HG03565 (cell line): ENCODE results near the gene ZDHHC12.

Experiments
- ATAC-seq: cut with Tn5 transposase; IDR thresholded peaks from one replicate; pipeline ENCODE4 v1.9.1; 2021; ENCODE audit warnings: mild to moderate bottlenecking, moderate library complexity; ENCODE audit not compliant: unreplicated experiment

Gene ZDHHC12

DNA sequence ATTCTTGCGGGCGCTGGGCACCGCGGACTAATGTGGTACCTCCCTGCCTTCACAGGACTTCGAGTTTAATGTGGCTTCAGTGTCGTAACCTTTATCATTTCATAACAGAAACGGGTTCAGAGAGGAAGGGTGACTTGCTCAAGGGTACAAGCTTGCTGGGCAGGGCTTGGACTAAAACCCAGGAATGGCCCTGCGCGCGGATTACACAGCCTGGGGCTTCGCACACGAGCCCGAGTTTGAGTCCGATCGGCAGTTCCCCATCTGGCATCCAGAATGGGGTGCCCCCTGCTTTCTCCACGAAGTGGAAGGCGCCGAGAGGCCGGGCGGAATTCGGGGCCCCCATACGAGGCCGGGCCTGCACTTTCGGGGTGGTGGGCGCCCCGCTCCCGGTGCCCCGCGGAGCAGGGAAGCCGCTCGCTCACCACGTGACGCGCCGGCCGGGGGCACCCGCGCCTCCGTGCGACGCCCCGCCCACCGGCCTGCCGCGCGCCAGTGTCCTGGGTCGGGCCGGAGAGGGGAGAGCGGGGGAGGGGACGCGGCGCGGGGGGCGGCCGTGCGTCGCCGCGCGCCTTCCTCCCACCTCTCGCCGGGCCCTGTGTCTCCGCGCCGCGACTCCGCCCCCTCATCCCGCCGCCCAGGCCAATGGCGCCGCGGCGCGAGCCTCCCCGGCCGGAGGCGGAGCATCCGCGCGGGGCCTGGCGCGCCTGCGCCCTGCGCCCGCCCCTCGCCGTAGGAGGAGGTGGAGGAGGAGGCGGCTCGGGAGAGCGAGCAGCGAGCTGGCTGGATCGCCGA is 35.2 kb downstream of the ZDHHC12 start, which contains the start of gene SET:
TSS of gene SET (plus strand) at position 722 of the 792 bp plus-strand sequence. CDS start 361 bp downstream, outside the sequence.
- peak; percentile 58 for ATAC-seq

- ATAC-seq, result no peak
These were observed 36.5 kb downstream of the ZDHHC12 start for GRCh38 chr9:128687453-128687852.

GRCh38 chr9:128685636-128686489 is 38.1 kb downstream of the ZDHHC12 start:
- no peak for ATAC-seq

DNA sequence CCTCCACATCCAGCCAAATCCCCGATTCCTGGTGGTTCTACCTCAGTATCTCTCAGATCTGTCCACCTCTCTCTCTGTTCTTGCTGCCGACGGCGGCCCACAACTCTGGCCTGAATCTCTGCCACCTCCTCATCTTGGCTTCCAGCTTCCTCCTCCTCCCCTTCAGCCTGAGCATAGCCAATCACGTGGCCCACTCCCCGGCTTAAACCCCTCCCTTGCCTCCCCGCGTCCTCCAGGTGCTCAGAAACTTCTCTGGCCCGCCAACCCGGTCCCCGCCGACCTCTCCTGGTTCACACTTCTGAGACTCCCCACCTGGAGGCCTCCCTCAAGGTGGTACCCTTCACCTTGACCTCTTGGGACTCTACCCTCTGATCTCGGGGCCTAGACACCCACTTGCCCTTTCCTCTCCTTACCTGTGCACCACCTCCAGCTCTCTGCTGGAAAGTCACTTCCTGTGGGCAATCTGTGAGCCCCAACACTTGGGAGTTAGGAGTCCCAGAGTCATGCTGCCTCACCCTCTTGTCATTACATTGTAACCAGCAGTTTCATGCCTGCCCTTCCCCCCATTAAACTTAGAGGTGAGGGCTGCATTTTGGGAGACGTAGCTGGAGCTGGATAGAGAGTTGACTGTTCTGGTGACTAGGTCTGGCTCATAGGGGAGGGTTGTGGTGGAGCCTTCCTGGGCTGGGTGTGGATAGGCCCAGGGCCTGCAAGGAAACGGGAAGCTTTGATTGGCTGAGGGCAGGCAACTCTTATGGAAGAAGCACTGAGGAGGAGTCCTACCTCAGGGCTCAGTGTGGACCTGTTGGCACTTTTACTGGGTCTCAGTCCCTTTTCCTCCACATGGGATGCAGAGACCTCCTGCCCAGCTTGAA is 39.4 kb downstream of the ZDHHC12 start:
- ATAC-seq, result no peak

DNA sequence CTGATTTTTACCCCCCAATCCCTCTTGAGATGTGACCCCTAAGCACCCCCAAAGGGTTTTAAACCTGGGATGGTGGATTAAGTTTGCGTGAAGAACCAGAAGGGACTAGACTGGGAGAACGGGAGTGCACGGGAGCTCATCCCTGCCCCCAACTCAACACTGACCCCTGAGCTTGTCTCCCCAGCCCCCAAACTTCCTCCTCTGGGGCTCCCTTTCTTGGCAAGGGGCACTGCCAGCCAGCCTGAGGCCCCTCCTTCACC is 39.9 kb downstream of the ZDHHC12 start:
- no peak for ATAC-seq

DNA sequence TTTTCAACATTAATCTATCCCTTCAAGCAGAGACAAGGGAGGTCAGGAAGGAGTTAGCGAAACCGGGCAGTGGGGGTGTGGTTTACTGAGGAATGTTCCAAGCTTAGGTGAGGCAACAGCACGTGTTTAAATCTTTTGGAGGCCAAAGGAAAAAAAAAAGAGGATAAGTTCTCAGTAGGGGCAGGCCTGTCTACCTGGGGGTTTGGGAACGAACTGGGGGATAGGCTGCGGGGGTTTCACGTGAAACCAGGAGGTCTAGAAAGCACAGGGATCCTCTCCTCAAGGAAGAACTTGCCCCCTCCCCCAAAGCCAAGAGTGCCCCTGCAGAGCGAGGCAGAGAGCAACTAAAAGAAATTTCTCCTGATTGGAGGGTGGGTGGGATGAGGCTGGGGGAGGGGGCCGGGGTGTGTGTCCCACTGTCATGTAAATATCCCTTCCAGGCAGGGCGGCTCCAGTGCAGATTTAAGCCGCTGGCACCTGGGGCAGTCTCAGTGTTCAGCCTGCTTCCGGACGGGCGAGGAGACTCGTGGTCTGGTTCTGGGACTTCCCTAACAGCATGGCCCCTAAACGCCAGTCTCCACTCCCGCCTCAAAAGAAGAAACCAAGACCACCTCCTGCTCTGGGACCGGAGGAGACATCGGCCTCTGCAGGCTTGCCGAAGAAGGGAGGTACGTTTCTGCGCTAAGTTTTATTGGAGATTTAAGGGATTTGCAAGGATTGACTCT is 40.4 kb downstream of the ZDHHC12 start:
- no peak for ATAC-seq

DNA sequence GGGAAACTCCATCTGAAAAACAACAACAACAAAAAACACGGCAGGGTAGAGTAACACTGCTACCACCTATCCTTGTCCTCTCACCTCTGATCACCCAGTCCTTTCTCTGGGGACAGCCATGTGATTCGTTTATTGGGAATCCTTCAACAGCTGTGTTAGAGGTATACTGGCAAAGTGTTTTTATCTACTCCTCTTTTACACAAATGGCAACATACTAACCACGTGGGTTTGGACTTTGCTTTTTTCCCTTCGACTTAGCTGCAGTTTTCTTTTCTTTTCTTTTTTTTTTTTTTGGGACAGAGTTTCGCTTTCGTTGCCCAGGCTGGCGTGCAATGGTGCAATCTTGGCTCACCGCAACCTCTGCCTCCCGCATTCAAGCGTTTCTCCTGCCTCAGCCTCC is 46.1 kb downstream of the ZDHHC12 start:
- ATAC-seq, result no peak

- no peak for ATAC-seq
These were observed 48.5 kb downstream of the ZDHHC12 start for GRCh38 chr9:128675382-128675781.
